Measurements from ENCODE around the gene ZFHX2.
A peak's percentile ranks its signal among the peaks of the same experiment; 100 is the strongest.

- TF ChIP-seq CTCF (IDR thresholded peaks at IDR 0.05) = no peak
- no peak for TF ChIP-seq EZH2 (IDR thresholded peaks at IDR 0.05)
- TF ChIP-seq EZH2phosphoT487 (IDR thresholded peaks at IDR 0.05) = peak; percentile 96
Observed at GRCh38 chr14:23494223-23494622, 57.3 kb downstream of the ZFHX2 start.

Measured in neural progenitor cell (in vitro differentiated cells).